Type B pancreatic cell (in vitro differentiated cells): ENCODE measurements around the gene PPIF. TPM values are rescaled to one million over a fixed set of nuclear protein-coding genes. Genes with fewer than 3 reads are reported as not detected.

Source experiments
- DNase-seq: peaks from one replicate; pipeline ENCODE4 v3.0.0; 2021; ENCODE audit warnings: mixed read lengths; ENCODE audit not compliant: unreplicated experiment; ENCODE audit errors: extremely low spot score
- H3K27ac Mint-ChIP-seq: 2 replicates; pipeline ENCODE4 v1.8.0; 2021; ENCODE audit warnings: mild to moderate bottlenecking, mixed read lengths
- H3K27me3 Mint-ChIP-seq: 2 replicates; pipeline ENCODE4 v1.8.0; 2021; ENCODE audit warnings: mixed read lengths
- H3K36me3 Mint-ChIP-seq: 2 replicates; pipeline ENCODE4 v1.8.0; 2021; ENCODE audit warnings: mixed read lengths
- H3K4me1 Mint-ChIP-seq: one replicate; pipeline ENCODE4 v1.8.0; 2021; ENCODE audit warnings: mixed read lengths; ENCODE audit not compliant: unreplicated experiment
- H3K4me3 Mint-ChIP-seq: 2 replicates; pipeline ENCODE4 v1.8.0; 2021; ENCODE audit warnings: mild to moderate bottlenecking, mixed read lengths
- H3K9me3 Mint-ChIP-seq: 2 replicates; pipeline ENCODE4 v1.8.0; 2021; ENCODE audit warnings: mixed read lengths
- CTCF ChIP-seq: fragments of 200-600 bp; sonication (generic); conservative IDR thresholded peaks from 2 replicates; pipeline ENCODE4 v1.5.0; 2021; ENCODE audit warnings: antibody characterized with exemption, mild to moderate bottlenecking
- total RNA-seq: library from RNA; stranded (reverse); gene quantifications from 2 replicates; pipeline ENCODE4 v1.2.1, GENCODE V29; 2021; ENCODE audit warnings: low replicate concordance

The PPIF gene
- total RNA-seq, 1 donor from 2014 or later: 67.5 TPM

GRCh38 chr10:79391231-79392019, 44.2 kb downstream of the PPIF start:
- TF ChIP-seq CTCF: no peak
- DNase-seq: peak; percentile 68
- Mint-ChIP-seq H3K9me3 (no peaks in the 10 kb centered on the region), H3K4me3 (no peak overlapping the region), H3K36me3 (peaks cover 10% of the 10 kb centered on the region), H3K4me1 (peaks cover 7% of the 10 kb centered on the region), H3K27ac (no peak overlapping the region), H3K27me3 (no peaks in the 10 kb centered on the region)

GRCh38 chr10:79392020-79392398, 44.7 kb downstream of the PPIF start:
- no peaks in the 10 kb centered on the region for H3K9me3 Mint-ChIP-seq
- peaks cover 10% of the 10 kb centered on the region for H3K36me3 Mint-ChIP-seq
- no peak overlapping the region for H3K4me3 Mint-ChIP-seq
- no peak for TF ChIP-seq CTCF
- peaks cover 13% of the 10 kb centered on the region for H3K4me1 Mint-ChIP-seq
- no peak overlapping the region for H3K27ac Mint-ChIP-seq
- DNase-seq: no peak
- no peaks in the 10 kb centered on the region for H3K27me3 Mint-ChIP-seq

- no peak for DNase-seq
- Mint-ChIP-seq H3K4me1 (peaks cover 20% of the 10 kb centered on the region), H3K4me3 (no peak overlapping the region), H3K9me3 (no peaks in the 10 kb centered on the region), H3K27ac (no peak overlapping the region), H3K36me3 (peaks cover 10% of the 10 kb centered on the region), H3K27me3 (no peaks in the 10 kb centered on the region)
- no peak for TF ChIP-seq CTCF
Measured at GRCh38 chr10:79392506-79393176, 45.4 kb downstream of the PPIF start.

DNA sequence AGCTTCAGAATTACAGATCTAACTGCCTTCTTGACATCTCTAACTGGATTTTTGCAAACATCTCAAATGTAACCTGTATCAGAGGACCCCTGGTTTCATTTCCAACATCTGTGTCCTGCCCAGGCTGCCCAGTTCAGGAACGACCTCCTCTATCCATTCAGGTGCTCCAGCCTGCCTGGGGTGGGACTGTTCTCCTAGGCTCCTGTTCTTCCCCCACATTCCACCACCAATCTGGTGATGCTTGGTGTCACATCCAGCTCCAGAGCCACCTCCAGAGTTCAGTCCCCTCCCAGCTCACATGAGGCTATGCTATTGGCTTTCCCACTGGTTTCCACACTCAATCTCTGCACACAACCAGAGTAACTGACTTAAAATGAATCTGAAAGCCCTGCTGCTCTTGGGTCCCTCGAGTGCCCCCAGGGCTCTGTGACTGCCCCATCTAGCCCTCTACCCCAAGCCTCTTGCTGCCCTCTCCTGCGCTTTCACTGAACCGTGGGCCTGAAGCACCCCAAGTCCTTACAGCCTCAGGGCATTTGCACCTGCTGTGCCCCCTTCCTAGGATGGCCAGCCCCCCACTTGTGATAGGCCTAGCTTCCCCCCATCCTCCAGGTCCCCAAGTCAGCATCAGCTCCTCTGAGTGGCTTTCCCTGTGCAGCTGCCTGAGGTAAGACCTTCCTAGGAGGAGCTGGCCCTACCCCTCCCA, 46.1 kb downstream of the PPIF start:
- DNase-seq: no peak
- H3K27ac Mint-ChIP-seq: no peak overlapping the region
- H3K4me3 Mint-ChIP-seq: no peak overlapping the region
- H3K4me1 Mint-ChIP-seq: peaks cover 26% of the 10 kb centered on the region
- no peaks in the 10 kb centered on the region for H3K9me3 Mint-ChIP-seq
- H3K36me3 Mint-ChIP-seq: peaks cover 10% of the 10 kb centered on the region
- H3K27me3 Mint-ChIP-seq: no peaks in the 10 kb centered on the region
- TF ChIP-seq CTCF: no peak

DNA sequence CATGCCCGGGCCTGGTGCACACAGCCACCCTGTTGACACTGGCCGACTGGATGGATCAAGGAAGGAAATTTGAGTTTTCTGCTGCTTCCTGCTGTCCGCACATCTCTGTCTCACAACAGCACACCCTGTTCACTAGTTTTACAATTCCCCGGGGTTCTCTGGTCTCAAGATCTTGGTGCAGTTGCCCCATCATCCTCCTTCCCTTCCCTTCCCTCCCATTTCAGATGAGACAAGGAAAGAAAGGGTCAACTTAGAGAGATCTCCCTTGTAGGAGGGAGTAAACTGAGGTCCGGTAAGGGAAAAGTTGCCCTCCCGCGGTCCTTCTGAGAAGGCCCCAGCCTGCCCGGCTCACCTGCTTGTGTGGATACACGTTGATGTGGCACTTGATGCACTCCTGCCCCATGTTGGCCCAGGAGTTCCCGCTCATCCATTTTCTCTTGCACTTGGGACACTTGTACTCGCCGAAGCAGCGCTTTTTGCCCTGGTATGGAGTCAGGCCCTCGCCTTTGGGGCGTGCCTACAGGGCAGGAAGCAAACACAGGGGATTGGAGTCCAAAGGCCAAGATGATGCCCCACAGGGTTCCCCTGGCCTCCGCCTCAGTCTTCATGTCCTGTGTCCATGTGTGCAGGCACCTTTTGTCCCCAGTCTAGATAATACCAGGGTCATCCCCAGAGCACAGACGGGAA, 46.8 kb downstream of the PPIF start:
- Mint-ChIP-seq H3K4me1 (peaks cover 33% of the 10 kb centered on the region), H3K36me3 (peaks cover 10% of the 10 kb centered on the region), H3K9me3 (no peaks in the 10 kb centered on the region), H3K4me3 (no peak overlapping the region), H3K27ac (no peak overlapping the region), H3K27me3 (no peaks in the 10 kb centered on the region)
- TF ChIP-seq CTCF: no peak
- DNase-seq: no peak
